ENCODE data around the gene LRRC3. TPM values are rescaled to one million over a fixed set of nuclear protein-coding genes. Genes with fewer than 3 reads are reported as not detected.
A peak's percentile ranks its signal among the peaks of the same experiment; 100 is the strongest.

The LRRC3 gene
- total RNA-seq, 1 donor from 2014 or later: 4.0 TPM

- H3K4me1 ChIP-seq: no peaks in the 10 kb centered on the region
- no peaks in the 10 kb centered on the region for H3K9me3 ChIP-seq
- ATAC-seq: no peak
- no peak overlapping the region for H3K27ac ChIP-seq
- no peak for TF ChIP-seq CTCF (IDR thresholded peaks at IDR 0.05)
- H3K4me3 ChIP-seq: no peak overlapping the region
- DNase-seq: no peak
- intact Hi-C loops (cut with DNase I): no loop called here
- H3K36me3 ChIP-seq: no peaks in the 10 kb centered on the region
- no peaks in the 10 kb centered on the region for H3K27me3 ChIP-seq (ENCODE audit: low read depth)
These were observed 16.7 kb downstream of the LRRC3 start for GRCh38 chr21:44471996-44472395.

- H3K9me3 ChIP-seq: no peaks in the 10 kb centered on the region
- H3K27me3 ChIP-seq (ENCODE audit: low read depth): no peaks in the 10 kb centered on the region
- intact Hi-C loops (cut with DNase I): no loop called here
- ATAC-seq: no peak
- peaks cover 3% of the 10 kb centered on the region for H3K4me1 ChIP-seq
- H3K4me3 ChIP-seq: no peak overlapping the region
- H3K27ac ChIP-seq: no peak overlapping the region
- TF ChIP-seq CTCF (IDR thresholded peaks at IDR 0.05): no peak
- no peaks in the 10 kb centered on the region for H3K36me3 ChIP-seq
- no peak for DNase-seq
These were observed 18.7 kb downstream of the LRRC3 start for GRCh38 chr21:44473915-44474555.

- H3K4me3 ChIP-seq: no peak overlapping the region
- DNase-seq: no peak
- no peak for ATAC-seq
- H3K4me1 ChIP-seq: peaks cover 3% of the 10 kb centered on the region
- H3K9me3 ChIP-seq: no peaks in the 10 kb centered on the region
- H3K27ac ChIP-seq: no peak overlapping the region
- H3K27me3 ChIP-seq (ENCODE audit: low read depth): no peaks in the 10 kb centered on the region
- H3K36me3 ChIP-seq: no peaks in the 10 kb centered on the region
- TF ChIP-seq CTCF (IDR thresholded peaks at IDR 0.05): no peak
- intact Hi-C loops (cut with DNase I): no loop called here
These were observed 20.0 kb downstream of the LRRC3 start for GRCh38 chr21:44475266-44475845.

GRCh38 chr21:44477131-44477530, 21.8 kb downstream of the LRRC3 start:
- Histone ChIP-seq H3K36me3 (no peaks in the 10 kb centered on the region), H3K27ac (no peak overlapping the region), H3K27me3 (ENCODE audit: low read depth) (no peaks in the 10 kb centered on the region), H3K4me3 (no peak overlapping the region), H3K4me1 (peaks cover 3% of the 10 kb centered on the region), H3K9me3 (no peaks in the 10 kb centered on the region)
- TF ChIP-seq CTCF (IDR thresholded peaks at IDR 0.05): no peak
- ATAC-seq: no peak
- intact Hi-C loops (cut with DNase I): no loop called here
- DNase-seq: no peak

GRCh38 chr21:44477712-44478111, 22.4 kb downstream of the LRRC3 start:
- TF ChIP-seq CTCF (IDR thresholded peaks at IDR 0.05): no peak
- intact Hi-C loops (cut with DNase I): no loop called here
- H3K36me3 ChIP-seq: no peaks in the 10 kb centered on the region
- H3K27ac ChIP-seq: no peak overlapping the region
- no peak for DNase-seq
- no peak overlapping the region for H3K4me3 ChIP-seq
- peak in 1 of 2 donors; percentile 41 for ATAC-seq
- no peaks in the 10 kb centered on the region for H3K9me3 ChIP-seq
- no peaks in the 10 kb centered on the region for H3K27me3 ChIP-seq (ENCODE audit: low read depth)
- H3K4me1 ChIP-seq: peaks cover 6% of the 10 kb centered on the region
